GM23338 (cell line): ENCODE results near the gene POLE. TPM values are rescaled to one million over a fixed set of nuclear protein-coding genes. Genes with fewer than 3 reads are reported as not detected.

Source experiments
- ATAC-seq: fragments of 200-7000 bp; cut with Tn5 transposase; 3 replicates; pipeline ENCODE4 v1.9.1; 2020
- DNase-seq: peaks from one replicate; pipeline ENCODE4 v3.0.0-alpha.2; 2015; ENCODE audit warnings: low spot score
- H2AFZ ChIP-seq: fragments of 200-600 bp; sonication (generic); 2 replicates; pipeline ENCODE4 v1.8.0; 2016; ENCODE audit warnings: antibody characterized with exemption, mild to moderate bottlenecking, moderate library complexity
- H3F3A ChIP-seq: fragments of 200-600 bp; sonication (generic); replicated peaks from 2 replicates; pipeline ENCODE4 v1.8.0; 2017; ENCODE audit warnings: antibody characterized with exemption, mixed run types, low read depth
- H3K27ac ChIP-seq: fragments of 200-600 bp; sonication (generic); 2 replicates; pipeline ENCODE4 v1.6.1; 2016; ENCODE audit warnings: low read depth
- H3K27me3 ChIP-seq: fragments of 200-600 bp; sonication (generic); 2 replicates; pipeline ENCODE4 v1.8.0; 2016; ENCODE audit warnings: mild to moderate bottlenecking, mixed run types, moderate library complexity; ENCODE audit not compliant: insufficient read depth
- H3K36me3 ChIP-seq: fragments of 200-600 bp; sonication (generic); 2 replicates; pipeline ENCODE4 v1.8.0; 2016; ENCODE audit warnings: mild to moderate bottlenecking; ENCODE audit not compliant: insufficient read depth
- H3K4me1 ChIP-seq: fragments of 200-600 bp; sonication (generic); 2 replicates; pipeline ENCODE4 v1.8.0; 2016; ENCODE audit warnings: mild to moderate bottlenecking, moderate library complexity; ENCODE audit not compliant: insufficient read depth
- H3K4me2 ChIP-seq: fragments of 200-600 bp; sonication (generic); 2 replicates; pipeline ENCODE4 v1.7.1; 2017; ENCODE audit warnings: mixed run types
- H3K4me3 ChIP-seq: fragments of 200-600 bp; sonication (generic); 2 replicates; pipeline ENCODE4 v1.6.1; 2016; ENCODE audit warnings: mixed run types
- H3K79me2 ChIP-seq: fragments of 200-600 bp; sonication (generic); replicated peaks from 2 replicates; pipeline ENCODE4 v1.8.0; 2017; ENCODE audit warnings: mild to moderate bottlenecking; ENCODE audit not compliant: insufficient read depth
- H3K9me2 ChIP-seq: fragments of 200-600 bp; sonication (generic); 2 replicates; pipeline ENCODE4 v1.8.0; 2017; ENCODE audit not compliant: insufficient read depth
- H4K20me1 ChIP-seq: fragments of 200-600 bp; sonication (generic); replicated peaks from 2 replicates; pipeline ENCODE4 v1.8.0; 2017; ENCODE audit warnings: mild to moderate bottlenecking; ENCODE audit not compliant: insufficient read depth
- H3K27ac Mint-ChIP-seq: 2 replicates; pipeline ENCODE4 v1.8.0; 2020; ENCODE audit warnings: inconsistent platforms, mild to moderate bottlenecking, moderate library complexity, mixed read lengths
- H3K27me3 Mint-ChIP-seq: 3 replicates; pipeline ENCODE4 v1.8.0; 2022; ENCODE audit warnings: low read depth, mild to moderate bottlenecking, moderate library complexity, mixed read lengths, inconsistent platforms; ENCODE audit not compliant: insufficient read depth, poor library complexity
- H3K36me3 Mint-ChIP-seq: 3 replicates; pipeline ENCODE4 v1.8.0; 2021; ENCODE audit warnings: low read depth, mild to moderate bottlenecking, inconsistent platforms, moderate library complexity, mixed read lengths
- H3K4me1 Mint-ChIP-seq: 3 replicates; pipeline ENCODE4 v1.8.0; 2020; ENCODE audit warnings: mild to moderate bottlenecking, inconsistent platforms, mixed read lengths
- H3K4me3 Mint-ChIP-seq: 3 replicates; pipeline ENCODE4 v1.8.0; 2021; ENCODE audit warnings: moderate library complexity, mild to moderate bottlenecking, inconsistent platforms, mixed read lengths
- H3K9me3 Mint-ChIP-seq: 3 replicates; pipeline ENCODE4 v1.8.0; 2020; ENCODE audit warnings: moderate library complexity, mild to moderate bottlenecking, inconsistent platforms, mixed read lengths
- CREB1 ChIP-seq: fragments of 250-450 bp; sonication (Bioruptor Pico); IDR thresholded peaks from 2 replicates; pipeline ENCODE4 v1.5.0; 2020; ENCODE audit warnings: low read depth, mild to moderate bottlenecking, moderate library complexity
- ETS1 ChIP-seq: IDR thresholded peaks from 2 replicates; pipeline ENCODE4 v1.6.1; 2016; ENCODE audit warnings: antibody characterized with exemption
- EZH2phosphoT487 ChIP-seq: fragments of 200-600 bp; sonication (generic); IDR thresholded peaks from one replicate; pipeline ENCODE4 v1.8.1; 2018; ENCODE audit warnings: antibody characterized with exemption; ENCODE audit not compliant: unreplicated experiment
- JUNB ChIP-seq: IDR thresholded peaks from one replicate; pipeline ENCODE4 v1.6.1; 2016; ENCODE audit warnings: antibody characterized with exemption; ENCODE audit not compliant: unreplicated experiment
- NANOG ChIP-seq: IDR thresholded peaks from 2 replicates; pipeline ENCODE4 v1.6.1; 2016; ENCODE audit warnings: antibody characterized with exemption, borderline replicate concordance
- REST ChIP-seq: IDR thresholded peaks from one replicate; pipeline ENCODE4 v1.6.1; 2018; ENCODE audit warnings: antibody characterized with exemption; ENCODE audit not compliant: unreplicated experiment
- ZNF462 ChIP-seq: fragments of 250-450 bp; sonication (Bioruptor Pico); IDR thresholded peaks from 2 replicates; pipeline ENCODE4 v1.5.0; 2020; ENCODE audit warnings: mild to moderate bottlenecking, moderate library complexity
- polyA plus RNA-seq: library from polyadenylated mRNA; unstranded; fragments of >200 nt; fragmentation: Nextera tagmentation; extraction: Ambion mirVana; gene quantifications from 2 replicates; pipeline ENCODE4 v1.2.1, GENCODE V29; 2016
- total RNA-seq: library from RNA; depleted of rRNA; stranded (reverse); fragments of >200 nt; shearing (Covaris generic); gene quantifications from 2 replicates; pipeline ENCODE4 v1.2.3, GENCODE V29; 2014

The POLE gene
- total and polyA plus RNA-seq, 2 experiments from 2014 or later = 33.6 to 125 TPM

- H3K9me3 Mint-ChIP-seq = peaks cover 30% of the 10 kb centered on the region
- H3K79me2 ChIP-seq = no peaks in the 10 kb centered on the region
- H3K27me3 ChIP-seq = peaks cover 68% of the 10 kb centered on the region
- no peak overlapping the region for H3K27ac ChIP-seq
- no peaks in the 10 kb centered on the region for H3K36me3 ChIP-seq
- peaks cover 6% of the 10 kb centered on the region; the same call in 1 of the 2 replicates for H3K4me1 ChIP-seq
- peak overlapping the region; percentile 71 for H3K4me3 Mint-ChIP-seq
- peaks cover 12% of the 10 kb centered on the region for H3K36me3 Mint-ChIP-seq
- peak; percentile 26 for ATAC-seq
- DNase-seq = peak; percentile 76
- H3F3A ChIP-seq = 0 out of 2 replicates have a peak, but pooled peaks cover 3% of the 10 kb centered on the region
- 0 out of 2 replicates have a peak, but pooled peaks cover 6% of the 10 kb centered on the region for H4K20me1 ChIP-seq
- peaks cover 64% of the 10 kb centered on the region for H3K27me3 Mint-ChIP-seq
- TF ChIP-seq EZH2phosphoT487 = no peak
- TF ChIP-seq REST = no peak
- no peak for TF ChIP-seq ETS1
- no peak for TF ChIP-seq JUNB
- TF ChIP-seq CREB1 (CRISPR knock-in tag) = no peak
- no peak for TF ChIP-seq NANOG
- no peak for TF ChIP-seq ZNF462 (CRISPR knock-in tag)
- H3K4me2 ChIP-seq = peak overlapping the region; percentile 74
- no peaks in the 10 kb centered on the region for H3K9me2 ChIP-seq
- H3K27ac Mint-ChIP-seq = no peak overlapping the region
- H3K4me3 ChIP-seq = peak overlapping the region; percentile 57
- H2AFZ ChIP-seq = no peak overlapping the region
- H3K4me1 Mint-ChIP-seq = peaks cover 12% of the 10 kb centered on the region
Measured at GRCh38 chr12:132617822-132618682, 69.1 kb downstream of the POLE start.
